Measurements from ENCODE around the gene GDAP1L1.

Gene GDAP1L1

DNA sequence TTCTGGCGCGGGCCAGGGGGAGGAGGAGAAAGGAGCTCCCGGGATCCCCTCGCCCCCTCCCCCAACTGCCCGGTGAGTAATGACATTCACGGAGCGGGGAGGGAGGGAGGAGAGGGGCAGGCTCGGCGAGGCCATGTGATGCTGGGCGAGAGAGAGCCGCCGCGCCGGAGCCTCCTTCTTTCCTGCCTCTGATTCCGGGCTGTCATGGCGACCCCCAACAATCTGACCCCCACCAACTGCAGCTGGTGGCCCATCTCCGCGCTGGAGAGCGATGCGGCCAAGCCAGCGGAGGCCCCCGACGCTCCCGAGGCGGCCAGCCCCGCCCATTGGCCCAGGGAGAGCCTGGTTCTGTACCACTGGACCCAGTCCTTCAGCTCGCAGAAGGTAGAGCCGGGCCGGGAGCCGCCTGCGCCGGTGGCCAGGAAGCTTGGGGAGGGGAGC lies at the start of gene GDAP1L1:
Gene GDAP1L1, plus strand, starts transcription at position 178 of the 441 bp plus-strand sequence. Its CDS starts 27 bp downstream, at position 205.
- no peak for DNase-seq (ENCODE audit: low read depth in 2 of 2)

GRCh38 chr20:44198872-44199271 lies 48.2 kb upstream of the GDAP1L1 start:
- DNase-seq (ENCODE audit: low read depth in 2 of 2): no peak

- DNase-seq (ENCODE audit: low read depth in 2 of 2): no peak
Measured at GRCh38 chr20:44199877-44200276, 47.2 kb upstream of the GDAP1L1 start.

- DNase-seq (ENCODE audit: low read depth in 2 of 2): no peak
Measured at GRCh38 chr20:44200371-44200770, 46.7 kb upstream of the GDAP1L1 start.

DNA sequence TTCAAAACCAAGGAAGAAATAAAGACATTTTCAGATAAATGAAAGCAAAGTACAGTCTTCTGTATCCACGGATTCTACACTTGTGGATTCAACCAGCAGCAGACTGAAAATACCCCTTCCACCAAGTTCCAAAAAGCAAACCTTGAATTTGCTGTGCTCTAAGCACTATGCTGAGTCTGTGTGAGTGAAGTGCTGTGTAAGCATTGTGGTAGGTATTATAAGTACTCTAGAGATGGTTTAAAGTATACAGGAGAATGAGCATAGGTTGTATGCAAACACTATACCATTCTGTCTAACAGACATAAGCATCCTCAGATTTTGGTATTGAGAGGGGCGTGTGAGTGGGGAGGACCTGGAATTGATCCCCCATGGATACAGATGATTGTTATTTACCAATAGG lies 46.1 kb upstream of the GDAP1L1 start:
- DNase-seq (ENCODE audit: low read depth in 2 of 2): no peak

GRCh38 chr20:44203161-44203560 lies 43.9 kb upstream of the GDAP1L1 start:
- DNase-seq (ENCODE audit: low read depth in 2 of 2): no peak

DNA sequence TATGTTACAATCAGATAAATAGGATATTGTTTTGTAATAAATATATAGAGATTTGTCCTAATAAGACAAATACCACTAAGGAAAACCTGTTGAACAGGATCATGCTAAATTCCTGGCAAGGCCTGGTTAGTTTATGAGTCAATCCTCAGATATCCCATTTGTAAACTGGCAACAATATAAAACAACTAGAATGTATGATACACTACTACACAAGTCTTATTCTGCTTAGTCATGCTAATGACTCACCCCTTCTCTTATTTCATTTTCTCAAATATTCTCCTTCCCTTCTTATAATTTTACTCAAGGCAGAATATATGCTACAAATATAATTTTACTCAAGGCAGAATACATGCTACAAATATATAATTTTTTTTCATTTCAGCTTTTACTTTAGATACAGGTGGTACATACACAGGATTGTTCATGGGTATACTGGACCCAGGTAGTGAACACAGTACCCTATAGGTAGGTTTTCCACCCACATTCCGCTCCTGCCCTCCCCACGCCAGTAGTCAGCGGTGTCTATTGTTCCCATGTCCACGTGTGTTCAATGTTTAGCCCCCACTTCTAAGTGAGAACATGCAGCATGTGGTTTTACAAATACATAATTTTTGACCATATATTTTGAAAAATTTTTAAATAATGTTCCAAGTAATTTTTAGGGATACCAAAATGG lies 42.8 kb upstream of the GDAP1L1 start:
- DNase-seq (ENCODE audit: low read depth in 2 of 2): no peak

DNA sequence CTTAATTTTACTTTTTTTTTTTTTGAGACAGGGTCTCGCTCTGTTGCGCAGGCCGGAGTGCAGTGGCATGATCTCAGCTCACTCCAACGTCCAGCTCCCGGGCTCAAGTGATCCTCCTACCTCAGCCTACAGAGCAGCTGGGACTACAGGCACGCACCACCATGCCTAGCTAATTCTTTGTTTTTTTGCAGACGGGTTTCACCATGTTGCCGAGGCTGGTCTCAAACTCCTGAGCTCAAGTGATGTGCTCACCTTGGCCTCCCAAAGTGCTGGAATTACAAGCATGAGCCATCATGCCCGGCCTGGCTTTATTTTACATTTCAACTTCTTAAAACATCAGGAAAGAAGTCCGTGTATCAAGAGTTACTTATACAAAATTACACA lies 42.3 kb upstream of the GDAP1L1 start:
- DNase-seq (ENCODE audit: low read depth in 2 of 2): no peak

DNA sequence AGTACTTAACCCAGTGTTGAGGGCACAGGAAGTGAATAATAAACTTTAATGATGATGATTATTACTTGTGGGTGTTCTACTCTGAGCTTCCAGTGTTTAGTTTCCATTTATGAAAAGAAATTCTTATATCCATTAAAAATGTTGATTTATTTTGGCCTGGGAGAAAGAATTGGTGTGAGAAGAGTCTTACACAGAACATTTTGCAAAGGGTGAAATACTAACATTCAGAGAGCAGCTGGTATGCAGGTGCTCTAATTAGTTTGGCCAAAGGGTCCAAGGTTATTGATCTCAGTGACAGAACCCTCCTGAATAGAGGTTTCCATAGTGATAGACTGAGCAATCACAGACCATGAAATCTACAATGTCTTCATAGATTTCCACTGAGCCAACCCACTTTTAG lies 41.0 kb upstream of the GDAP1L1 start:
- no peak for DNase-seq (ENCODE audit: low read depth in 2 of 2)

DNA sequence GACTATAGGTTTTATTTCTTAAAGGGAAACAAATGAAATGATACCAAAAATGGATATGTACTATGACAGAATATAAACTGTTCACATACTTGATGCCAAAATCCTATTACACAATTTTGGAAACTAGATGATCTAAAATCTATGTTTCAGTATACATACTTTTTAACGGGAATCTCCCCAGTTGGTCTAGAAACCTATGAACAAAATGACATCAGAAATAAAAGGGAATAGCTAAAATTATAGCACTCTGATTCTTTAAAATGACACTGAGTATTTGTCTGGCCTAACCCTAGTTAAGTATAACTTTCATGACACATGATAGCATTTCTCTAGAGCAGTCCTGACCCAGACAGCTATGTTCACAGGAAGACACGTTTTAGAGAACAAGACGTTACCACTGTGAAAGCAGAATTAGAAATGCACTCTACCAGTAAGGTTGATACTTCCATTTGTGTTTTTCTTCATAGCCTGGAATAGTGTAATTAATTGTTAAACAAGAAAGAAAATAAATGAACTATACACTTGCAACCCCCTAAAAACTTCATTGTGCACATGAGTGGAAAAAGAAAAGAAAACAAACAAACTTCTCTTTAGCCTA lies 39.9 kb upstream of the GDAP1L1 start:
- DNase-seq (ENCODE audit: low read depth in 2 of 2): no peak

DNA sequence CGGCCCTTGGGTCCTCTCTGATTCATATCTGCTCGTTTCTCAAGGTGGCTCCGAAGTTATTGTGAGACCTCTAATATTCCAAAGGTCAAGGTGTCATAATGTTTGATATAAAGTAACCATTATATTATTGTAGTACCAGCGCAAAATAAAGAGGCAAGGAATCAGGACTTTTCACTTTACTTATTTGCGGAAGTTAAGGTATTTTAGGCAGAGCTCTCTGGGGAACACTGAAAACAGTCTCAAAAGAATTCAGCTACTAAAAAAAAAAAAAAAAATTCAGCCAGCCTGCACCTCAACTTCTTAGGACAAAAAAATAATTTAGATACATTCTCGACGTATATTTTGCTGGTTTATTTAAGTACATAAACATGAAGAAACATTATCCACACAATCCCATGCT lies 38.9 kb upstream of the GDAP1L1 start:
- DNase-seq (ENCODE audit: low read depth in 2 of 2): no peak

GRCh38 chr20:44208770-44209169 lies 38.3 kb upstream of the GDAP1L1 start:
- DNase-seq (ENCODE audit: low read depth in 2 of 2): no peak

DNA sequence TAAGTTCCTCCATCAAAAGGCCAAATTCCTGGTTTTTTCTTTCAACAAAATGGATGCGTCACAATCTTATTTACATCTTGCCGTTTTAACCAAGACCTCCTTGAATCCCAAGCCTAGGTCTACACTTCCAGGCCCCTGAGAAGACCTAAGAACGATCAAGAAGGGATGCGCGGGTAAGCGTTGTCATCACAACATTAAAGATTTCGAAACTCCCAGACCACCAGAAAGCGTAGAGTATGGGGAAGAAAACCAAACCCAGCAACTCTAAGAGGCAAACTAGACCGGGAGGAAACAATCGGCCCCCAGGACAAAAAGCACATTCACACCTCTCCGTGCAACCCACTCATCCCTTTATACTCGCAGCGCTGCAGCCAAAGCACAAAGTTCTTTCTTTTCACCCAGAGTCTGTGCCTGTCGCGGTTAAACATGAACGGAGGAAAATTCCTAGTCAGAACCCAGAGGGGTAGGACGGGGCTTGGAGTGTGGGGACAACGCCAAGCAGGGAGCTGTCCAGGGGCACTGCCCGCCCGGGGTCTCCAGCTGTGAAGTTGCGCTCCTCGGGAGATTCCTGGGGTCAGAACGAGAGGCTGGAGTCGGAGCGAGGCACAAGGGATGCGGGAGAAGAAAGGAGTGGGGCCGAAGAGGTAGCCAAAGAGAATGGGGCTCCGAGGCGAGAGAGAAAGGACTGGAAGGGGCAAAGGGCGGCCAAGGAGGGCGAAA lies 37.3 kb upstream of the GDAP1L1 start:
- no peak for DNase-seq (ENCODE audit: low read depth in 2 of 2)

- DNase-seq (ENCODE audit: low read depth in 2 of 2): peak; percentile 95 to 97
Measured at GRCh38 chr20:44210406-44211176, 36.5 kb upstream of the GDAP1L1 start, which contains the start of gene OSER1. Gene OSER1, minus strand, starts transcription at chr20:44210771. Its CDS starts 3,814 bp downstream, at chr20:44206957.

GRCh38 chr20:44211177-44212039 lies 35.7 kb upstream of the GDAP1L1 start:
- no peak for DNase-seq (ENCODE audit: low read depth in 2 of 2)

DNA sequence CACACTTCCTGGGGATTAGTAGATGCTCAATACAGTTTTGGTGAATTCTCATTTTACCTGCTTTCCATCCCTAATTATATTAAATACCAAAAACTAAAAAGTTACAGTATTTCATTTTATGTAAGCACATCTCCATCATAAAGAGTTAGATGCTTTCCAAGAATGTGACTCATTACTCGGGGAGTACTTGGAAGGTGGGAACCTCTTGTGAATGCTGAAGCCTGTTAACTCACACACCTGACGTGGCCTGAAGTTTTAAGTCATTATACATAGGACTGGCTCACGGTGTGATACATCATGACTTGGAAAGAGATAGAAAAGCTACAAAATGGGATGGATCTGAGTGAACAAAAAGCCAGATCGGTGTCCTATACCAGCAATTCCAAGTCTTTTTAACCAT lies 34.3 kb upstream of the GDAP1L1 start:
- no peak for DNase-seq (ENCODE audit: low read depth in 2 of 2)

DNA sequence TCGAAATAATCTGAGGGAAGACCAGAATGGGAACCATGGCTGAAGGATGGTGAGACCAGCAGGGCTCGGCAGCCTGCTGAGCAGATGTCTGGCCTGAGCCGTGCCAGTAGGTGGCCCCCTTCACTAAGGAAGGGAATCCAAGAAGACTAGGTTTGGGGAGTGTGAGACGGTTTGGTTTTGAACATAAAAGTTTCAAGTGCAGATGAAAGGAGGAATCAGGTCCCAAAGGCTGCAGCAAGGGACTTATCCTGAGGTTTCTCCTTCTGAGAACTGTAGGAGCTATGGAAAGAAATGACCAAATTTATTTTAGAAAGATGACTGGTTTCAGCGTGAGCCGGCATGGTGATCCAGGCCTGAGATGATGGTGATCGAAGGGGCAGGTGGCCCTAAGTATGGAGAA lies 32.0 kb upstream of the GDAP1L1 start:
- peak in 1 of 2 donors; percentile 52 for DNase-seq (ENCODE audit: low read depth in 2 of 2)

DNA sequence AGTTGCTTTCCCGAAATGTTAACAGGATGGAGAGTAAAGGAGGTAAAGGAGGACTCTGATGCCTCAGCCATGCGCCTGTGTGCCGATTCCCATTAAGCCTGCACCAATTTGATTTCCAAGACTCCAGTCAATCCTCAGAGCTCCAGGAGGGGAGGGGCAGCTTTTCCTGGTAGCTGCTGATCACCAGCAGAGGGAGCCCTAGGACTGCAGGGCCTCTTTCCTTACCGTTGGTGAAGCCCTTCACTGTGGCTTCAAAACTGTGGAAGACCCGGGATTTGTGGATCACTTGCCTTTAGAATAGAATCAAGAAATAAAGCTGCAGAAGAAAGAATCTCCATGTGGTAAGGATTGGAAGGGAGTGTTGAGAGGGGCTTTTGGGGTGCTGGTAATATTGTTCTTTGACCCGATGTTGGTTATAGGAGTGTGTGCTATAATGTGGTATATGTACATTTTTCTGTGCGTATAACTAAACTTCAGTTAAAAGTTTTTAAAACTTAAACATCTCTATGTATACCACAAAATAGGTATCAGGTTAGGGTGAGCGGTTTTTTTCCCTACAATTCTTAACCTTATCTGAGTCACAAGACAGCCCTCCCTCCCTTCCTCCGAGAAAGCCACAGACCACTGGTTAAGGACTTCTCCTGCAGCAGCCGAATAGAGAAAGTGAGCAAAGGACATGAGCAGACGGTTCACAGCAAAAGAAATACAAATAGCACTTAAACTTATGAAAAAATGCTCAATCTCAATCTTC lies 29.6 kb upstream of the GDAP1L1 start:
- peak in 1 of 2 donors; percentile 41 for DNase-seq (ENCODE audit: low read depth in 2 of 2)

DNA sequence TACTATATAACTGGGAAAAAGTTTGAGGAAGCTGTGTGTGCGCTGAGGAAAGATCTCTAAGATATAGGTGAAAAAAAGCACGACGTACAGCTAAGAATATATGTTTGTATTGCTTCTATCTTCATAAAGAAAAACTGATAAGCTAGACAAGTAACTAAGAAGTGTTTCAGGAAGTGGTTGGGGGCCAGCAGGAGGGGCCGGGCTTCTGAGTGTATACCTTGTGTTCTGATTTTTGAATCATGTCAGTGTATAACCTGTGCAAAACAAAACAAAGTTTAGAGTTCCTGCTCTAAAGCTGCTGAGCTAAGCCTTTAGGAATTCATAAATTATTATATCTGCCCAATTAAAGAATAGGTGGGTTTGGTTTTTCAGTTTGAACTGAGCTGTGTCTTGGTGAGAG lies 28.7 kb upstream of the GDAP1L1 start:
- DNase-seq (ENCODE audit: low read depth in 2 of 2): no peak

DNA sequence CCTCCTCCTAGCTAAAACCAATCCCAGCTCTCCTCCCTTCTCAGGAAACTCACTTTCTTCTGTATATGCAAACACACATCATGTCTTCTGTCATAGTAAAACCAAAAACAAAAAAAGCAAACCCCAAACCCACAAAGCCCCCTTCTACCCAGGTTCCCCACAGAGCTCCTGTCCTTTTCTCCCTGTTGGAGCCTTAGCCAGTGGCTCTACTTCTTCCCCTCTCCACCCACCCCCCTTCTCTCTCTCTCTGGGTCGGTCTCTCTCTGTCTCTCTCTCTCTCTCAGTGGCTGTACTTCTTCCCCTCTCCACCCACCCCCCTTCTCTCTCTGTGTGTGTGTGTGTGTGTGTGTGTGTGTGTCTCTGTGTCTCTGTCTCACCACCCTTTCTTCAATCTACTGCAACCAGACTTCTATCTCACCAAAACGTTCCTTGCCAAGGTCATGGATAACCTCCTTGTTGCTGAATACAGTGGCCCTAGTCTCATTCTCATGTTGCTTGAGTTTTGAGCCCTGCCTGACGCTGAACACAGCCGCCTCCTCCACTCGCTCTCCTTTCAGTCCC lies 27.9 kb upstream of the GDAP1L1 start:
- DNase-seq (ENCODE audit: low read depth in 2 of 2): no peak
